Neural progenitor cell (in vitro differentiated cells): ENCODE data around the gene SUCO. TPM values are rescaled to one million over a fixed set of nuclear protein-coding genes. Genes with fewer than 3 reads are reported as not detected.

Source experiments
- DNase-seq: peaks from one replicate; pipeline ENCODE4 v3.0.0-alpha.2; 2016; ENCODE audit warnings: low spot score
- H2AFZ ChIP-seq: fragments of 200-600 bp; sonication (generic); replicated peaks from 2 replicates; pipeline ENCODE4 v1.6.1; 2016; ENCODE audit warnings: antibody characterized with exemption
- H3F3A ChIP-seq: fragments of 200-600 bp; sonication (generic); 2 replicates; pipeline ENCODE4 v1.6.1; 2016; ENCODE audit warnings: antibody characterized with exemption, low read depth
- H3K27ac ChIP-seq: fragments of 200-600 bp; sonication (generic); 2 replicates; pipeline ENCODE4 v1.5.1; 2016; ENCODE audit warnings: mild to moderate bottlenecking
- H3K27me3 ChIP-seq: fragments of 200-600 bp; sonication (generic); 2 replicates; pipeline ENCODE4 v1.6.1; 2016; ENCODE audit warnings: mild to moderate bottlenecking, moderate library complexity
- H3K36me3 ChIP-seq: fragments of 200-600 bp; sonication (generic); 2 replicates; pipeline ENCODE4 v1.5.1; 2016
- H3K4me1 ChIP-seq: fragments of 200-600 bp; sonication (generic); 2 replicates; pipeline ENCODE4 v1.6.1; 2016; ENCODE audit warnings: mixed run types
- H3K4me2 ChIP-seq: fragments of 200-600 bp; sonication (generic); 2 replicates; pipeline ENCODE4 v1.6.1; 2016
- H3K4me3 ChIP-seq: fragments of 200-600 bp; sonication (generic); 2 replicates; pipeline ENCODE4 v1.5.1; 2016
- H3K79me2 ChIP-seq: fragments of 200-600 bp; sonication (generic); 2 replicates; pipeline ENCODE4 v1.6.1; 2016; ENCODE audit warnings: low read depth
- H3K9ac ChIP-seq: fragments of 200-600 bp; sonication (generic); 2 replicates; pipeline ENCODE4 v1.6.1; 2016
- H3K9me3 ChIP-seq: fragments of 200-600 bp; sonication (generic); 2 replicates; pipeline ENCODE4 v1.5.1; 2016; ENCODE audit warnings: low read depth
- H4K20me1 ChIP-seq: fragments of 200-600 bp; sonication (generic); 2 replicates; pipeline ENCODE4 v1.6.1; 2016; ENCODE audit warnings: low read depth
- H3K27ac Mint-ChIP-seq: 3 replicates; pipeline ENCODE4 v1.8.0; 2021; ENCODE audit warnings: mixed read lengths
- H3K27me3 Mint-ChIP-seq: 2 replicates; pipeline ENCODE4 v1.8.0; 2022; ENCODE audit warnings: low read depth, mild to moderate bottlenecking, inconsistent platforms, moderate library complexity, mixed read lengths; ENCODE audit not compliant: insufficient read depth
- H3K36me3 Mint-ChIP-seq: 3 replicates; pipeline ENCODE4 v1.8.0; 2021; ENCODE audit warnings: mixed read lengths
- H3K4me1 Mint-ChIP-seq: 3 replicates; pipeline ENCODE4 v1.8.0; 2021; ENCODE audit warnings: mixed read lengths
- H3K4me3 Mint-ChIP-seq: 3 replicates; pipeline ENCODE4 v1.8.0; 2021; ENCODE audit warnings: mild to moderate bottlenecking, moderate library complexity, mixed read lengths
- H3K9me3 Mint-ChIP-seq: 3 replicates; pipeline ENCODE4 v1.8.0; 2020; ENCODE audit warnings: mixed read lengths
- CTCF ChIP-seq: fragments of 200-600 bp; sonication (generic); IDR thresholded peaks from 2 replicates; pipeline ENCODE4 v1.5.1; 2017; ENCODE audit warnings: antibody characterized with exemption, mild to moderate bottlenecking
- EZH2 ChIP-seq: fragments of 200-600 bp; sonication (generic); IDR thresholded peaks from 2 replicates; pipeline ENCODE4 v1.6.1; 2017; ENCODE audit warnings: antibody characterized with exemption, mild to moderate bottlenecking, moderate library complexity
- EZH2phosphoT487 ChIP-seq: fragments of 200-600 bp; sonication (generic); IDR thresholded peaks from 2 replicates; pipeline ENCODE4 v1.6.1; 2017; ENCODE audit warnings: antibody characterized with exemption
- total RNA-seq: library from RNA; depleted of rRNA; stranded (reverse); fragments of >200 nt; gene quantifications from 2 replicates; pipeline ENCODE4 v1.2.3, GENCODE V29; 2015; ENCODE audit warnings: low replicate concordance

The SUCO gene
- total RNA-seq, 1 donor from 2014 or later, result 109 TPM

GRCh38 chr1:172533513-172534151 is 682 bp downstream of the SUCO start:
- H3K27me3 Mint-ChIP-seq, result peaks cover 2% of the 10 kb centered on the region
- peaks cover 10% of the 10 kb centered on the region for H3F3A ChIP-seq
- no peaks in the 10 kb centered on the region for H3K36me3 ChIP-seq
- H4K20me1 ChIP-seq, result peaks cover 50% of the 10 kb centered on the region
- H3K4me2 ChIP-seq, result peak overlapping the region; percentile 88
- H3K4me3 ChIP-seq, result peak overlapping the region; percentile 89
- H3K4me1 ChIP-seq, result peaks cover 46% of the 10 kb centered on the region
- H3K9ac ChIP-seq, result peak overlapping the region; percentile 89
- H3K4me1 Mint-ChIP-seq, result peaks cover 36% of the 10 kb centered on the region
- peaks cover 7% of the 10 kb centered on the region for H3K36me3 Mint-ChIP-seq
- no peaks in the 10 kb centered on the region for H3K9me3 Mint-ChIP-seq
- H3K27ac Mint-ChIP-seq, result peak overlapping the region; percentile 97
- H3K9me3 ChIP-seq, result no peaks in the 10 kb centered on the region
- TF ChIP-seq EZH2 (no peak), CTCF (no peak), EZH2phosphoT487 (no peak)
- peak overlapping the region; percentile 99 for H3K4me3 Mint-ChIP-seq
- DNase-seq, result peak; percentile 58
- H3K79me2 ChIP-seq, result peaks cover 55% of the 10 kb centered on the region
- H2AFZ ChIP-seq, result peak overlapping the region; percentile 51
- H3K27ac ChIP-seq, result peak overlapping the region; percentile 97
- peaks cover 13% of the 10 kb centered on the region for H3K27me3 ChIP-seq

DNA sequence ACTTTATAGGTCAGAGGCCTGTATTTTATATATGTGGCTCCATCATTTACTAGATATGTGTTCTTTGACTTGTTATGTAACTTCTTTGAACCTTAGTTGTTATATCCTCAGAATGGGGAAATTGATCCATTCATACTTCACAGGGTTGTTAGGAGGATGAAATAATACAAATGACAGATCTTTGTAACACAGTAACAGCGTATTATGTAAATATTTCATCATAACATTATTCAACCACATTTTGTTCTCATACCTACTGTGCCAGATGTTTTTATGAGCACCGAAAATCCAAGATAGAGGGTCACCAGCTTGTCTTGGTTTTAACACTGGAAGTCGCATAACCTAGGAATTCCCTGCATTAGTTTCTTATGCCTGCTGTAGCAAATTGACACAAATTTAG is 3.3 kb downstream of the SUCO start:
- peak overlapping the region; percentile 88 for H3K4me2 ChIP-seq
- H2AFZ ChIP-seq, result no peak overlapping the region
- H3K36me3 ChIP-seq, result no peaks in the 10 kb centered on the region
- H3K27ac ChIP-seq, result no peak overlapping the region
- H3K9me3 ChIP-seq, result no peaks in the 10 kb centered on the region
- H3K4me1 ChIP-seq, result peaks cover 45% of the 10 kb centered on the region
- peaks cover 81% of the 10 kb centered on the region for H3K79me2 ChIP-seq
- H3K27me3 ChIP-seq, result no peaks in the 10 kb centered on the region
- Mint-ChIP-seq H3K9me3 (no peaks in the 10 kb centered on the region), H3K36me3 (peaks cover 14% of the 10 kb centered on the region), H3K27me3 (peaks cover 2% of the 10 kb centered on the region), H3K27ac (no peak overlapping the region), H3K4me3 (peak overlapping the region; percentile 70), H3K4me1 (peaks cover 38% of the 10 kb centered on the region)
- peak overlapping the region; percentile 89 for H3K4me3 ChIP-seq
- peaks cover 10% of the 10 kb centered on the region for H3F3A ChIP-seq
- no peak for TF ChIP-seq EZH2
- H4K20me1 ChIP-seq, result peaks cover 77% of the 10 kb centered on the region
- DNase-seq, result no peak
- no peak overlapping the region for H3K9ac ChIP-seq

DNA sequence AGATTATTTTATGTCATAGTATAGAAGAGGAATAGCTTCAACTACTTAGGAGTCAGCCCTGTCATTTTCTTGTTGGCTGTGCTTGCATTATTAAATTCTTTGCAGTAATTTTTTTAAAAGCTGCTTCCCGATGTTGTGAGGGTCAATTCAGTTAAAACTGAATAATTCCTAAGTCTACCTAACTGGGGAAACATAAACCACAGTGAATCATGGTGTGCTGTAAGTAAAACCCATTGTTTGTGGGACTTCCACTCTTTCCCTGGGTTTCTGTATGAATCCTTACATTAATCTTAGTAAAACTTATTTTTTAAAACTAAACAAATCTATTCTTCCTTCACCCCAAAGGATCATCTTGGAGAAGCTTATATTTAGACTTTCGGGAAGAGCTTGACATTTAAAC is 4.4 kb downstream of the SUCO start:
- H3F3A ChIP-seq, result peaks cover 10% of the 10 kb centered on the region
- Mint-ChIP-seq H3K9me3 (peaks cover 2% of the 10 kb centered on the region), H3K4me3 (no peak overlapping the region), H3K36me3 (peaks cover 17% of the 10 kb centered on the region), H3K4me1 (peaks cover 37% of the 10 kb centered on the region), H3K27ac (no peak overlapping the region), H3K27me3 (peaks cover 2% of the 10 kb centered on the region)
- H3K9ac ChIP-seq, result no peak overlapping the region
- H3K9me3 ChIP-seq, result no peaks in the 10 kb centered on the region
- H3K4me1 ChIP-seq, result peaks cover 42% of the 10 kb centered on the region
- peaks cover 93% of the 10 kb centered on the region for H3K79me2 ChIP-seq
- H3K4me3 ChIP-seq, result no peak overlapping the region
- TF ChIP-seq EZH2, result no peak
- TF ChIP-seq EZH2phosphoT487, result no peak
- no peak for TF ChIP-seq CTCF
- H2AFZ ChIP-seq, result no peak overlapping the region
- no peak for DNase-seq
- peaks cover 88% of the 10 kb centered on the region for H4K20me1 ChIP-seq
- H3K36me3 ChIP-seq, result no peaks in the 10 kb centered on the region
- H3K4me2 ChIP-seq, result peak overlapping the region; percentile 53
- no peaks in the 10 kb centered on the region for H3K27me3 ChIP-seq
- peak overlapping the region; percentile 1 for H3K27ac ChIP-seq

- H3K27me3 Mint-ChIP-seq, result peaks cover 2% of the 10 kb centered on the region
- no peak overlapping the region for H3K27ac Mint-ChIP-seq
- Histone ChIP-seq H3K27ac (peak overlapping the region; percentile 1), H3K4me2 (peak overlapping the region; percentile 53), H2AFZ (no peak overlapping the region), H3K79me2 (peaks cover 98% of the 10 kb centered on the region), H3K4me3 (no peak overlapping the region), H3K9ac (no peak overlapping the region), H4K20me1 (peaks cover 93% of the 10 kb centered on the region), H3K9me3 (no peaks in the 10 kb centered on the region), H3K27me3 (no peaks in the 10 kb centered on the region), H3K36me3 (no peaks in the 10 kb centered on the region), H3K4me1 (peaks cover 47% of the 10 kb centered on the region), H3F3A (peaks cover 10% of the 10 kb centered on the region)
- peak; percentile 38 for DNase-seq
- H3K4me3 Mint-ChIP-seq, result no peak overlapping the region
- H3K4me1 Mint-ChIP-seq, result peaks cover 42% of the 10 kb centered on the region
- H3K36me3 Mint-ChIP-seq, result peaks cover 20% of the 10 kb centered on the region
- H3K9me3 Mint-ChIP-seq, result peaks cover 2% of the 10 kb centered on the region
- TF ChIP-seq CTCF, result no peak
- TF ChIP-seq EZH2, result no peak
- TF ChIP-seq EZH2phosphoT487, result no peak
Observed at GRCh38 chr1:172537827-172538391, 5.0 kb downstream of the SUCO start.
